HEK293T (cell line): ENCODE measurements around the gene MARCHF5.
A peak's percentile ranks its signal among the peaks of the same experiment; 100 is the strongest.
"Not testable (repeated sequence)": the region's sequence is repeated elsewhere in the genome, so short reads cannot be mapped to it uniquely, and the experiment has no call there.

ENCODE experiments used
- CTCF ChIA-PET: fragments of 350-600 bp; formaldehyde crosslinking; extraction: SDS; loops from one replicate; lab custom pipeline; 2021; ENCODE audit warnings: antibody characterized with exemption, inconsistent platforms; lab: Yijun Ruan, JAX
- POLR2A ChIA-PET: fragments of 350-600 bp; formaldehyde crosslinking; extraction: SDS; loops from one replicate; lab custom pipeline; 2020; ENCODE audit warnings: antibody characterized with exemption, inconsistent platforms; lab: Yijun Ruan, JAX
- DNase-seq: peaks from one replicate; pipeline ENCODE4 v3.0.0; 2012; ENCODE audit warnings: mixed read lengths; ENCODE audit errors: extremely low spot score
- ARNT ChIP-seq: fragments of 450-650 bp; IDR thresholded peaks from 2 replicates; pipeline ENCODE4 v1.6.1; 2017; ENCODE audit warnings: mild to moderate bottlenecking
- BHLHE40 ChIP-seq: fragments of 450-650 bp; IDR thresholded peaks from 2 replicates; pipeline ENCODE4 v1.6.1; 2016; ENCODE audit warnings: mild to moderate bottlenecking, moderate library complexity, borderline replicate concordance
- CTBP1 ChIP-seq: fragments of 450-650 bp; IDR thresholded peaks from 2 replicates; pipeline ENCODE4 v1.6.1; 2016; ENCODE audit warnings: borderline replicate concordance
- ELF4 ChIP-seq: fragments of 450-650 bp; IDR thresholded peaks from 2 replicates; pipeline ENCODE4 v1.6.1; 2017; ENCODE audit warnings: antibody characterized with exemption
- FOXA1 ChIP-seq: fragments of 450-650 bp; IDR thresholded peaks from 2 replicates; pipeline ENCODE4 v1.6.1; 2016; ENCODE audit warnings: mild to moderate bottlenecking
- FOXK2 ChIP-seq: fragments of 450-650 bp; IDR thresholded peaks from 2 replicates; pipeline ENCODE4 v1.6.1; 2016; ENCODE audit warnings: mild to moderate bottlenecking
- FOXM1 ChIP-seq: fragments of 450-650 bp; IDR thresholded peaks from 2 replicates; pipeline ENCODE4 v1.6.1; 2017; ENCODE audit warnings: mild to moderate bottlenecking, borderline replicate concordance
- HDGF ChIP-seq: fragments of 450-650 bp; IDR thresholded peaks from 2 replicates; pipeline ENCODE4 v1.6.1; 2017; ENCODE audit warnings: antibody characterized with exemption, borderline replicate concordance
- L3MBTL2 ChIP-seq: fragments of 450-650 bp; conservative IDR thresholded peaks from 2 replicates; pipeline ENCODE4 v1.6.1; 2016; ENCODE audit warnings: mild to moderate bottlenecking
- LEF1 ChIP-seq: fragments of 450-650 bp; IDR thresholded peaks from 2 replicates; pipeline ENCODE4 v1.6.1; 2017; ENCODE audit warnings: mild to moderate bottlenecking, borderline replicate concordance
- NFRKB ChIP-seq: fragments of 450-650 bp; IDR thresholded peaks from 2 replicates; pipeline ENCODE4 v1.6.1; 2016; ENCODE audit warnings: mild to moderate bottlenecking, moderate library complexity
- PKNOX1 ChIP-seq: fragments of 450-650 bp; IDR thresholded peaks from 2 replicates; pipeline ENCODE4 v1.6.1; 2016
- SP1 ChIP-seq: fragments of 450-650 bp; IDR thresholded peaks from 2 replicates; pipeline ENCODE4 v1.6.1; 2017
- SUZ12 ChIP-seq: fragments of 450-650 bp; IDR thresholded peaks from 2 replicates; pipeline ENCODE4 v1.6.1; 2016; ENCODE audit warnings: mild to moderate bottlenecking
- TARDBP ChIP-seq: fragments of 450-650 bp; IDR thresholded peaks from 2 replicates; pipeline ENCODE4 v1.6.1; 2016
- ZNF384 ChIP-seq: fragments of 450-650 bp; IDR thresholded peaks from 2 replicates; pipeline ENCODE4 v1.6.1; 2016

MARCHF5 gene

GRCh38 chr10:92382631-92383030, 91.7 kb downstream of the MARCHF5 start:
- ChIA-PET POLR2A (no interaction called here), CTCF (no interaction called here)
- no peak for DNase-seq
- no peak for TF ChIP-seq LEF1
- no peak for TF ChIP-seq ELF4
- TF ChIP-seq HDGF, result no peak
- no peak for TF ChIP-seq FOXK2

- ChIA-PET POLR2A (no interaction called here), CTCF (no interaction called here)
- DNase-seq, result no peak
- TF ChIP-seq ARNT, result no peak
- no peak for TF ChIP-seq BHLHE40
- TF ChIP-seq SP1, result no peak
- no peak for TF ChIP-seq ZNF384
- TF ChIP-seq TARDBP, result no peak
- TF ChIP-seq FOXA1, result no peak
- no peak for TF ChIP-seq SUZ12
- TF ChIP-seq LEF1, result no peak
- TF ChIP-seq PKNOX1, result no peak
- TF ChIP-seq HDGF, result no peak
- no peak for TF ChIP-seq ELF4
- no peak for TF ChIP-seq L3MBTL2
- no peak for TF ChIP-seq NFRKB
- TF ChIP-seq CTBP1, result no peak
- no peak for TF ChIP-seq FOXM1
- no peak for TF ChIP-seq FOXK2
Measured at GRCh38 chr10:92384741-92385140, 93.8 kb downstream of the MARCHF5 start.

- TF ChIP-seq LEF1 (no peak), FOXA1 (no peak), ARNT (no peak), SUZ12 (no peak), FOXM1 (no peak), ELF4 (no peak), PKNOX1 (no peak)
- no peak for DNase-seq
- ChIA-PET CTCF (no interaction called here), POLR2A (no interaction called here)
Measured at GRCh38 chr10:92385831-92386230, 94.9 kb downstream of the MARCHF5 start.

DNA sequence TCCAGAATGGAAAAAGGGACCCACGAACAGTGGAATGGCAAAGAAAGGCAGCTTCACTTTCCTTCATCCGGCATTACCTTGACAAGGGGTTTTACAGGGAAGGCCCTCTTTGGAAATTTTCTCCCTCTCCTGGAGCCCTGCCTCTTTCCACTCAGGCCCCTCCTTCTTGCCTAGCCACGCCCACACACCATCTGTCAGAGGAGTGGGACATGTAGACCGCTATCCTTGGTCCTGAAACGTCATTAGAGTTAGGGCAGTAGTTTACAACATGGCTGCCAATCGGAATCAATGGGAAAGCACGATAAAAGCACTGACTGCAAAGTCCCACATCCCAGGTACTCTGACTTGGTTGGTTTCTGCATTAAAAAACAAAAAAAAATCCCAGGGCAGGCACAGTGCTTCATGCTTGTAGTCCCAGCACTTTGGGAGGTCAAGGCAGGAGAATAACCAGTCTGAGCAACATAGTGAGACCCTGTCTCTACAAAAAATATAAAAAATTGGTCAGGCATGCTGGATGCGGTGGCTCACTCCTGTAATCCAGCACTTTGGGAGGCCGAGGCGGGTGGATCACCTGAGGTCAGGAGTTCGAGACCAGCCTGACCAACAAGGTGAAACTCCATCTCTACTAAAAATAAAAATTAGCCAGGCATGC, 96.4 kb downstream of the MARCHF5 start:
- POLR2A ChIA-PET, result no interaction called here
- TF ChIP-seq BHLHE40 (no peak), FOXA1 (no peak), PKNOX1 (peak; percentile 94), ARNT (no peak), ZNF384 (no peak), TARDBP (no peak), ELF4 (no peak)
- CTCF ChIA-PET, result no interaction called here
- peak; percentile 95 for DNase-seq

DNA sequence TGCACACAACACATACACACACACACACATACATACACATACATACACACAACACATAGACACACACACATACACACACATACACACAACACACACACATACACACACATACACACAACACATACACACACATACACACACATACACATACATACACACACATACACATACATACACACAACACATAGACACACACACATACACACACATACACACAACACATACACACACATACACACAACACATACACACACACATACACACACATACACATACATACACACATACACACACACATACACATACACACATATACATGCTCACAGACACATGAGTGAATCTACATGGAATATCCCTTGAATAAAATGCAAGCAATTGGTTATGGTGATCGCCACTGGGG, 102.2 kb downstream of the MARCHF5 start:
- POLR2A ChIA-PET, DNase-seq: not testable (repeated sequence)

GRCh38 chr10:92395271-92395670, 104.3 kb downstream of the MARCHF5 start:
- TF ChIP-seq CTBP1, result no peak
- no peak for TF ChIP-seq LEF1
- TF ChIP-seq TARDBP, result no peak
- TF ChIP-seq SUZ12, result no peak
- TF ChIP-seq SP1, result no peak
- DNase-seq, result no peak
- ChIA-PET POLR2A (no interaction called here), CTCF (no interaction called here)

More for the DNA sequence above, 102.2 kb downstream of the MARCHF5 start:
- CTCF ChIA-PET, result not testable (repeated sequence)

DNA sequence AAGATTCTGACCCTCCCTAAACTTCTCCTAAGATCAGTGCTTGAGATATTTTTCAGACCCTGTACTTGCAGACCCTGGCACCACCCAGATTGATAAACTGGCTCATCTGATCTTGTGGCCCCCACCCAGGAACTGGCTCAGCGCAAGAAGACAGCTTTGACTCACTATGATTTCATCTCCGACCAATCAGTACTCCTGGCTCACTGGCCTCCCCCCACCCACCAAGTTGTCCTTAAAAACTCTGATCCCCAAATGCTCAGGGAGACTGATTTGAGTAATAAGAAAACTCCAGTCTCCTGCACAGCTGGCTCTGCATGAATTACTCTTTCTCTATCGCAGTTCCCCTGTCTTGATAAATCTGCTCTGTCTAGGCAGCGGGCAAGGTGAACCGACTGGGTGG, 111.3 kb downstream of the MARCHF5 start:
- CTCF ChIA-PET, DNase-seq, POLR2A ChIA-PET: not testable (repeated sequence)
